HS-5 (cell line): ENCODE results near the gene AKR1E2.
"Not testable (repeated sequence)": the region's sequence is repeated elsewhere in the genome, so short reads cannot be mapped to it uniquely, and the experiment has no call there.

ENCODE experiments used
- DNase-seq: peaks from one replicate; pipeline ENCODE4 v3.0.0-alpha.2; 2012; ENCODE audit warnings: low read depth

AKR1E2 gene

DNA sequence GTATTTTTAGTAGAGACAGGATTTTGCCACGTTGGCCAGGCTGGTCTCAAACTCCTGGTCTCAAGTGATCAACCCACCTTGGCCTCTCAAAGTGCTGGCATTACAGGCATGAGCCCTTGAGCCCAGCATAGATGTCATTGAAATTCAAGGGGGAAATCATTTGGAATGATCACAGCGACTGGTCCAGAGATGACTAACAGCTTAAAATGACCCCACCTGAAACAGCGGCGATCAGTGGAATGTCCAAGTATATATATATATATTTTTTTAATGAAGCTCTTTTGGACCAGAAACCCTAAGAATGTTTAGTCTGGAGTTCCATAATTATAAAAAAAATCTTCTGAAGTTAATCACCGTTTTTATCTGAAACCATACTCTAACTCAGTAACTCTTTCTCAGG lies 12.5 kb upstream of the AKR1E2 start:
- no peak for DNase-seq

DNA sequence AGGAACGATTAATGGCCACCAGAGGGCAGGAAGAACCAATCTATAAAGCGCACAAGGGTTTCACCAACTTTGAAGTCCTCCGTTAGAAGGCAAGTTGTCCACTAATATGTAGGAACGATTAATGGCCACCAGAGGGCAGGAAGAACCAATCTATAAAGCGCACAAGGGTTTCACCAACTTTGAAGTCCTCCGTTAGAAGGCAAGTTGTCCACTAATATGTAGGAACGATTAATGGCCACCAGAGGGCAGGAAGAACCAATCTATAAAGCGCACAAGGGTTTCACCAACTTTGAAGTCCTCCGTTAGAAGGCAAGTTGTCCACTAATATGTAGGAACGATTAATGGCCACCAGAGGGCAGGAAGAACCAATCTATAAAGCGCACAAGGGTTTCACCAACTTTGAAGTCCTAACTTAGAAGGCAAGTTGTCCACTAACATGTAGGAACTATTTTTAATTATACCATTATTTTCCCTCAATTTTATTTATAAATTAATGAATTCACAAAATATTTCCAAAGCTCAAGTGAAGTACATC lies 10.3 kb upstream of the AKR1E2 start:
- DNase-seq: not testable (repeated sequence)

- no peak for DNase-seq
Measured at GRCh38 chr10:4816966-4817365, 9.0 kb upstream of the AKR1E2 start.

GRCh38 chr10:4819067-4819466 lies 6.9 kb upstream of the AKR1E2 start:
- DNase-seq: no peak

- DNase-seq: no peak
Measured at GRCh38 chr10:4819707-4820106, 6.3 kb upstream of the AKR1E2 start.

DNA sequence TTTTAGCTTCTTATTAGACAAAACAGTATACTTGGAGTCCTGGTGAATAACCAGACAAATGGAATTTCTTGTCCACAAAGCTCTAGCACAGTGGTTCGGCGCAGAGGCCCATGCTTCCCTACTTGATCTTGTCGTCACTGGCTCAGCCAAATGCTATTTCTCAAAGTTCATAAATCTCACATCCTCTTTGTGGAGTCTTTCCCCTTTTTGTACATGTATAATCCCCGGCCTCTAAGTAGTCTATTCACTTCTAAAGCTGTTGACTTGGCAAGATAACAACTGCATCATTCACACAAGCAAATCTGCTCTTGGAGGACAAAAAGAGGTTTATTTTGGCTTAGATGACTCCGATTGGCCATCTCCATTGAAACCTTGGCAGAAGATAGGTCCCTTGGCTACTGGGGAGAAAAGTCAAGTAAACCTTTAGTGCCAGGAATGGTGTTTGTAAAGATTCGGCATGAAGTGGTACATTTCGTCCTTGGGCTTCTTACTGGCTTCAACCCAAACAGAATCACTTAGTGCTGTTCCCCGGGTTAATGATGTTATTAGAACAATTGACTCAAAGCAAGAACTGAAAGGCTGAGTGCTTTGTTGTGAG lies 5.1 kb upstream of the AKR1E2 start:
- no peak for DNase-seq

DNA sequence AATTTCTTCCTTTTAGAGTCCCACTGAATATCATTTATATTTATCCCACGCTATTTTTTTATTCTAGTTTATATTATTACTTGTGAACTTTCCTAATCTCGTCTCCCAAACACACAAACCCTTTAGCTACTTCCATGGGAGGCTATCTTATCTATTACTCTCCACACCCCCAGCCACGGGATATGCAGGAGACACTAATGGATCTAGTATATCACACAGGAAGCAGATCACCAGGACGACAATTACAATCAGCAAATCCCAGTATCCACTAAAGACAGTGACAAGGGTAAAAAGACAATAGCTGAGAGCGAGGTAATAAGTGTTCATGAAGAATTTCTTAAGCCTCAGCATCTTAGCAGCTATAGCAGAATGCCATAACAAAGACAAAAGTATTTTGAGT lies 3.8 kb upstream of the AKR1E2 start:
- no peak for DNase-seq

- no peak for DNase-seq
Measured at GRCh38 chr10:4824791-4825310, 1.2 kb upstream of the AKR1E2 start.

DNA sequence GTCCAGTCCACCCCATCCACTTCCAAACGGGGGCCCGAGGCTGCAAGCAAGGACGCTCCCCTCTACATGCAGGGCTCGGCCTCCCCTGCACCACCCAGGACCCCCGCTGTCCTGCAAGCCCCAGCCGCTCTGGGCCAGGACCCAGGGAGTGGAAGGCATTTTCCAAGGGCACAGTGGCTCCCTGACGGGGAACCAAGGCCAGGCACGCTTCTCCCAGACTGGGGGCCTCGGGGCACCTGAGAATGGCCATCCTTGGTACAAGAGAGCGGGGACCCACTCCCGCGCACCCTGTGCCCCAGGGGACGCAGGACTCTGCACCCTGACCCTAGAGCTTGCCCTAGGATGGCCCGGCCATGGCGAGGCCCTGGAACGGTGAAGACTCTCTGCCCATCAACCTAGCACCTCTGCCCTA lies 545 bp upstream of the AKR1E2 start:
- no peak for DNase-seq

DNA sequence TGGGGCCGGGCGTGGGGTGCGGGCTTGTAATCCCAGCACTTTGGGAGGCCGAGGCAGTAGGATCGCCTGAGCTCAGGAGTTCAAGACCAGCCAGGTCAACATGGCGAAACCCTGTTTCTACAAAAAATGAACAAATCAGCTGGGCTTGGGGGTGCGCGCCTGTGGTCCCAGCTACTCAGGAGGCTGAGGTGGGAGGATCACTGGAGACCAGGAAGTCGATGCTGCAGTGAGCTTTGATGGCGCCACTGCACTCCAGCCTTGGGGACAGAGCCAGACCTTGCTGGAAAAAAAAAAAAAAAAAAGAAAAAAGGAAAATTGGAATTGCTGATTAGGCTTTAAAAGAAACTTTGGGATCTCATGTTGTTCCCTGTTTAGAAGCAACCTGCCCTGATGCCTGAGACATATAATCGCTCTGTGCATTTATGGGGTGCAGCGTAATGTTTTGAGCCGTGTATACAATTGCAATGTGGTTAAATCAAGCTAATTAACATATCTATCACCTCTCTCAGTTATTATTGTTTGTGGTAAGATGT lies 851 bp downstream of the AKR1E2 start:
- DNase-seq: no peak

- DNase-seq: no peak
Measured at GRCh38 chr10:4828005-4828404, 2.0 kb downstream of the AKR1E2 start.

GRCh38 chr10:4830551-4830950 lies 4.5 kb downstream of the AKR1E2 start:
- DNase-seq: no peak

DNA sequence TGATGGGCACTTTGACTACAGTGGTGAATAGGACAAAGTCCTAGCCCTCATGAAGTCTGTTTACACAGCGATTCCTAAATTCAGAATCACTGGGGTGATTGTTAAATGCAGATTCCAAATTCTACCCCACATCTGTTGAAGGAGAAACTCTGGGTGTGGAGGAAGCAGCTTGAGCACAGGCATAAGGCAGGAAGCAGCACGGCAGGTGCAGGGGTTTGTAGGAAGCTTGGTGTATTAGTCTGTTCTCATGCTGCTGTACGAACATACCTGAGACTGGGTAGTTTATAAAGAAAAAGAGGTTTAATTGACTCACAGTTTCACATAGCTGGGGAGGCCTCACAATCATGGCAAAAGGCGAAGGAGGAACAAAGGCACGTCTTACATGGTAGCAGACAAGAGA lies 5.1 kb downstream of the AKR1E2 start:
- DNase-seq: no peak

GRCh38 chr10:4833286-4833685 lies 7.3 kb downstream of the AKR1E2 start:
- no peak for DNase-seq

GRCh38 chr10:4834898-4835405 lies 8.9 kb downstream of the AKR1E2 start:
- no peak for DNase-seq

DNA sequence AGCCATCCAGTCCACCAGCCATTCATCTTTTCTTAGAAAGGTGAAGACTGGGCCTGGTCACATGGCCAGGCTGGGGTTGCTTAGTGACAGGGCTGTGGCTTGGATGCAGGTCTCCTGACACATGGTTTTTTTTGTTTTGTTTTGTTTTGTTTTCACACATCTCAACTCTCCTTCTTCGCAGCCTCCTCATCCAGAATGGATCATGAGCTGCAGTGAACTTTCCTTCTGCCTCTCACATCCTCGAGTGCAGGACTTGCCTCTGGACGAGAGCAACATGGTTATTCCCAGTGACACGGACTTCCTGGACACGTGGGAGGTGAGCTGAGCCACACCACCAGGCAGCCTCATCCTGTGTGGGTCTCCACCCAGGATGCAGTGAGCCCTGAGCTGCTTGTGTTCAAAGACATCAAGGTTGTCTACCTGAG lies 9.5 kb downstream of the AKR1E2 start:
- DNase-seq: no peak

DNA sequence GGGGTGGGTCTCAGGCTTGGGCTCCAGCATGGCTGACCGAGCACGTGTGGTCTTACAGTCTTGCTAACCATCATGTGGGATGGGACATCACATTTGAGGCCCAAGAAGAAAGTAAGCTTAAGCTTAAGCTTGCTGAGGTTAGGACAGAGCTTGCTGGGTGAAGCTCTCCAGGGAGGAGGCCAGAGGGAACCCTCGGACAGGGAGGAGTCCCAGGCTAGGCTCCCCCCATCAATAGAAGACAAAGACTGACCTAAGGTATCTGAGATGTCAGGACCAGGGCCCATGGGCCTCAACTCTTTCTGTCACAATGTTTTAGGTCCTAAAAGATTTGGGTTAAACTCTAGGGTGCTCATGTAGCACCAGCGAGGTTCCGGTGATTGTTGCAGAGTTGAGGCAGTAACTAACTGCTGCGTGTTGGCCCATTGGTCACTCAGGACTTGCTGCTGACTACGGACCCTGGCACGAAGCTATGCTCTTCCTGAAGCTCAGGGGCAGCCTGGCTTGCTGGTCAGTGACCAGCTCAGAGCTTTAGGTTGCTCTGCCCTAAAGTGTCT lies 10.5 kb downstream of the AKR1E2 start:
- no peak for DNase-seq

DNA sequence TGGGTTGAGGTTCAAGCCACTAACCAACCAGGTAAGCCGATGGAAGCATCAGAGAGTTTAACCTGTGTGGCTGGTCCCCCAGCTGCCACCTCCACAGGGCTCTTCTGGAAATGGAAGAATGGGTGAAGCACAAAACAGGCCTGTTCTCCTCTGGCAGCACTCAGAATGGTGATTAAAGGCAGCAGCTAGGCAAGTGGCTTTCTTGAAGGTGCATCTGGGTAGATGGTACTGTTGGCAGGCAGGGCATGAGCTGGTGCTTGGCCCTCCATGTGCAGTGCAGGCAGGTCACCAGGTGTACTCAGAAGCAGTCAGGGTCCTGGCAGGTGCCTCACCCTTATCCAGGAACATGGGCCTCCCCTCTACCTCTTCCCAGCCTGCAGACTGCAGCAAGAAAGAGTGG lies 11.5 kb downstream of the AKR1E2 start:
- no peak for DNase-seq

DNA sequence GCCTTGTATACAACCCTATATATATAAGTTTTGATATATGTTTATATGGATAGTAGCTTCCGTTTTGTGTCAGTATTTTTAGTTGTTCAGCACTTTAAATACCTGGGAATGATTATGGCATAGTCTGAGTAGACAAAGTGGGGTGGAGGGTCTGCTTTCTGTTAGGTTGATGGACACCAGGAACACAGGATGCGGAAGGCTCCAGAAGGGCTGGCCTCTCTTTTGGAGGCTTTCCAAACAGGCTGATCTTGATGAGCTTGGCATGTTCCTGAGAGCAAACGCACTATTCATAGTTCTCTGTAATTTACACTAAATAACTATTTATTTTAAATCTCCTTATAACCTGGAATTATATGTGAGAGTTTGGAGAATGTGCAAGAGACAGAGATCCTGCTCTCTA lies 12.7 kb downstream of the AKR1E2 start:
- DNase-seq: no peak

- DNase-seq: no peak
Measured at GRCh38 chr10:4839353-4839752, 13.3 kb downstream of the AKR1E2 start.

GRCh38 chr10:4840151-4840550 lies 14.1 kb downstream of the AKR1E2 start:
- no peak for DNase-seq

GRCh38 chr10:4843525-4844180 lies 17.6 kb downstream of the AKR1E2 start:
- DNase-seq: no peak

DNA sequence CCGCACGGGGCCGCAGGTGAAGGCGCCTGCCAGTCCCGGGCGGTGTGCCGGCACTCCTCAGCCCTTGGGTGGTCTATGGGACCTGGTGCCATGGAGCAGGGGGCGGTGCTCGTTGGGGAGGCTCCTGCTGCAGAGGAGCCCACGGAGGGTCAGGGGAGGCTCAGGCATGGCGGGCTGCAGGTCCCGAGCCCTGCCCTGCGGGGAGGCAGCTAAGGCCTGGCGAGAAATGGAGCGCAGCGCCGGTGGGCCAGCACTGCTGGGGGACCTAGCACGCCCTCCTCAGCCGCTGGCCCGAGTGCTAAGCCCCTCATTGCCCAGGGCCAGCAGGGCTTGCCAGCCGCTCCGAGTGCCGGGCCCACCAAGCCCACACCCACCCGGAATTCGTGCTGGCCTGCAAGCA lies 18.9 kb downstream of the AKR1E2 start:
- DNase-seq: no peak
